Lower leg skin (tissue), 3 donors: ENCODE results near the gene ZFYVE26.
A peak's percentile ranks its signal among the peaks of the same experiment; 100 is the strongest.

Experiments
- POLR2A ChIP-seq, 2 donors: fragments of 450-650 bp; IDR thresholded peaks; one replicate each; pipeline ENCODE4 v1.6.1; 2016 to 2017; ENCODE audit warnings: antibody characterized with exemption in 2 of 2, mild to moderate bottlenecking in 1 of 2, moderate library complexity in 1 of 2
- TF ChIP-seq, protein P1 (sequence below), 3 donors: fragments of 450-650 bp; IDR thresholded peaks; one replicate each; pipeline ENCODE4 v1.5.1; 2016; ENCODE audit warnings: antibody characterized with exemption in 3 of 3, mild to moderate bottlenecking in 3 of 3, moderate library complexity in 2 of 3

DNA sequence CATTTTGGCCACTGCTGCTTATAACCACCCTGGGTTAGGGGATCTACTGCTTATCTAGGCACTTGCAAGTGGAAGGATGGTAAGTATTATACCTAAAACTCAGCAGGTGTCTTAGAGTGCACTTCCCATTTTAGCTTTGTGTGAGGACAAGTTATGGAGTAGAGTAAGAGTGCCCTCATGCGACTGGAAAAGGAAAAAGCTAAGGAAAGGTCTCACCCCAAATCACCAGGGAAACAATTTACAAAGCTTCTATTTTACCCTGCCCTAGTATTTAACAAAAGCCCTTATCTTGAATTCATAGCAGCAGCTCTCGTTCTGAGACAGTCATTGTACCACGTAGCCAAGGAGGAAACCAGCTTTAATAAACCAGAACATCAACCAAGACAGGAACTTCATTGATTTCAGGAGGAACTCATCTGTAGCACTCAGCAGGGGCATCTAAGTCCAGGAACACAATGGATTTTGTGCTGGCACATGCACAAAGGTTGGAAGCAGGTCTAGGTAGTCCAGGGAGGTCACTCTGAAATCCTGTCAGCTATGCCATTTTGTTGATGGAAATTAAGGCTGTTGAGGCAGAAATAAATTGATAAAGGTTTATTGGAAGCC lies 111.8 kb downstream of the ZFYVE26 start:
- TF ChIP-seq, protein P1, sequence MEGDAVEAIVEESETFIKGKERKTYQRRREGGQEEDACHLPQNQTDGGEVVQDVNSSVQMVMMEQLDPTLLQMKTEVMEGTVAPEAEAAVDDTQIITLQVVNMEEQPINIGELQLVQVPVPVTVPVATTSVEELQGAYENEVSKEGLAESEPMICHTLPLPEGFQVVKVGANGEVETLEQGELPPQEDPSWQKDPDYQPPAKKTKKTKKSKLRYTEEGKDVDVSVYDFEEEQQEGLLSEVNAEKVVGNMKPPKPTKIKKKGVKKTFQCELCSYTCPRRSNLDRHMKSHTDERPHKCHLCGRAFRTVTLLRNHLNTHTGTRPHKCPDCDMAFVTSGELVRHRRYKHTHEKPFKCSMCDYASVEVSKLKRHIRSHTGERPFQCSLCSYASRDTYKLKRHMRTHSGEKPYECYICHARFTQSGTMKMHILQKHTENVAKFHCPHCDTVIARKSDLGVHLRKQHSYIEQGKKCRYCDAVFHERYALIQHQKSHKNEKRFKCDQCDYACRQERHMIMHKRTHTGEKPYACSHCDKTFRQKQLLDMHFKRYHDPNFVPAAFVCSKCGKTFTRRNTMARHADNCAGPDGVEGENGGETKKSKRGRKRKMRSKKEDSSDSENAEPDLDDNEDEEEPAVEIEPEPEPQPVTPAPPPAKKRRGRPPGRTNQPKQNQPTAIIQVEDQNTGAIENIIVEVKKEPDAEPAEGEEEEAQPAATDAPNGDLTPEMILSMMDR (IDR thresholded peaks at IDR 0.05), result peak in 1 of 3 donors; percentile 61
- no peak for TF ChIP-seq POLR2A (IDR thresholded peaks at IDR 0.05)
